HEK293 (cell line): ENCODE data around the gene PLK1.

Experiments
- CTCF ChIA-PET: fragments of 350-600 bp; formaldehyde crosslinking; extraction: SDS; loops from one replicate; lab custom pipeline; 2021; ENCODE audit warnings: antibody characterized with exemption; lab: Yijun Ruan, JAX
- POLR2A ChIA-PET: fragments of 300-600 bp; formaldehyde crosslinking; extraction: SDS; loops from one replicate; lab custom pipeline; 2020; ENCODE audit warnings: antibody characterized with exemption, inconsistent platforms; lab: Yijun Ruan, JAX
- H3K27ac ChIP-seq: fragments of 200-500 bp; sonication (Bioruptor generic); 2 replicates; pipeline ENCODE4 v1.5.1; 2014; ENCODE audit warnings: low read depth, low read length, control low read depth, inconsistent platforms; ENCODE audit errors: extremely low read depth
- H3K36me3 ChIP-seq, 2 experiments: fragments of 200-500 bp in 1 of 2; sonication (Bioruptor generic) in 1 of 2; 1 replicate in 1 of 2; 2 replicates in 1 of 2; pipeline ENCODE4 v1.5.1; 2014 to 2017; ENCODE audit warnings: inconsistent platforms in 2 of 2, low read length in 2 of 2; ENCODE audit not compliant: control insufficient read depth in 2 of 2, insufficient read depth in 1 of 2
- H3K4me1 ChIP-seq: fragments of 200-500 bp; sonication (Bioruptor generic); 2 replicates; pipeline ENCODE4 v1.5.1; 2014; ENCODE audit warnings: mild to moderate bottlenecking, low read length, inconsistent platforms; ENCODE audit not compliant: control insufficient read depth, insufficient read depth
- H3K4me3 ChIP-seq: 2 replicates; pipeline ENCODE4 v1.5.1; 2011; ENCODE audit warnings: low read depth, mild to moderate bottlenecking, control low read depth, low read length, moderate library complexity
- H3K9me3 ChIP-seq: fragments of 200-500 bp; sonication (Bioruptor generic); 2 replicates; pipeline ENCODE4 v1.5.1; 2014; ENCODE audit warnings: low read depth, low read length, inconsistent platforms; ENCODE audit not compliant: control insufficient read depth, insufficient read depth
- EGR2 ChIP-seq: fragments of 450-650 bp; formaldehyde crosslinking; IDR thresholded peaks from 2 replicates; pipeline ENCODE4 v1.5.1; 2016; ENCODE audit warnings: low read depth, missing biosample characterization, missing genetic modification characterization
- GLIS1 ChIP-seq: fragments of 450-650 bp; formaldehyde crosslinking; IDR thresholded peaks from 2 replicates; pipeline ENCODE4 v1.5.1; 2016; ENCODE audit warnings: missing biosample characterization, missing genetic modification characterization
- MZF1 ChIP-seq: fragments of 450-650 bp; formaldehyde crosslinking; IDR thresholded peaks from 2 replicates; pipeline ENCODE4 v1.5.1; 2017; ENCODE audit warnings: missing biosample characterization, missing genetic modification characterization, borderline replicate concordance
- PRDM1 ChIP-seq: fragments of 450-650 bp; formaldehyde crosslinking; IDR thresholded peaks from 2 replicates; pipeline ENCODE4; 2016; ENCODE audit warnings: missing biosample characterization, missing genetic modification characterization
- REPIN1 ChIP-seq: fragments of 450-650 bp; formaldehyde crosslinking; IDR thresholded peaks from 2 replicates; pipeline ENCODE4 v1.5.1; 2017; ENCODE audit warnings: missing biosample characterization, missing genetic modification characterization, low read depth
- YY1 ChIP-seq: fragments of 450-650 bp; formaldehyde crosslinking; IDR thresholded peaks from 2 replicates; pipeline ENCODE4 v1.5.1; 2018; ENCODE audit warnings: missing biosample characterization, missing genetic modification characterization
- ZFHX2 ChIP-seq: fragments of 450-650 bp; formaldehyde crosslinking; conservative IDR thresholded peaks from 2 replicates; pipeline ENCODE4 v1.5.1; 2016; ENCODE audit warnings: missing biosample characterization, missing genetic modification characterization
- ZIC2 ChIP-seq: fragments of 450-650 bp; formaldehyde crosslinking; IDR thresholded peaks from 2 replicates; pipeline ENCODE4 v1.5.1; 2016; ENCODE audit warnings: missing biosample characterization, missing genetic modification characterization
- ZNF221 ChIP-seq: fragments of 450-650 bp; formaldehyde crosslinking; IDR thresholded peaks from 2 replicates; pipeline ENCODE4 v1.5.1; 2017; ENCODE audit warnings: missing biosample characterization, missing genetic modification characterization, borderline replicate concordance
- ZNF23 ChIP-seq: fragments of 450-650 bp; formaldehyde crosslinking; IDR thresholded peaks from 2 replicates; pipeline ENCODE4 v1.5.1; 2016; ENCODE audit warnings: missing biosample characterization, missing genetic modification characterization, borderline replicate concordance
- ZNF266 ChIP-seq: fragments of 450-650 bp; formaldehyde crosslinking; IDR thresholded peaks from 2 replicates; pipeline ENCODE4 v1.5.1; 2016; ENCODE audit warnings: missing biosample characterization, missing genetic modification characterization, low read depth
- ZNF311 ChIP-seq: fragments of 450-650 bp; formaldehyde crosslinking; IDR thresholded peaks from 2 replicates; pipeline ENCODE4 v1.5.1; 2017; ENCODE audit warnings: missing biosample characterization, missing genetic modification characterization, borderline replicate concordance
- ZNF416 ChIP-seq: fragments of 450-650 bp; formaldehyde crosslinking; IDR thresholded peaks from 2 replicates; pipeline ENCODE4 v1.5.1; 2016; ENCODE audit warnings: missing biosample characterization, missing genetic modification characterization
- ZNF433 ChIP-seq: fragments of 450-650 bp; formaldehyde crosslinking; IDR thresholded peaks from 2 replicates; pipeline ENCODE4 v1.5.1; 2016; ENCODE audit warnings: missing biosample characterization, missing genetic modification characterization, low read depth
- ZNF501 ChIP-seq: fragments of 450-650 bp; formaldehyde crosslinking; IDR thresholded peaks from 2 replicates; pipeline ENCODE4 v1.5.1; 2016; ENCODE audit warnings: missing biosample characterization, missing genetic modification characterization
- ZNF529 ChIP-seq: fragments of 450-650 bp; formaldehyde crosslinking; IDR thresholded peaks from 2 replicates; pipeline ENCODE4 v1.5.1; 2017; ENCODE audit warnings: missing genetic modification characterization, missing biosample characterization; ENCODE audit not compliant: insufficient replicate concordance
- ZNF548 ChIP-seq: fragments of 450-650 bp; formaldehyde crosslinking; IDR thresholded peaks from 2 replicates; pipeline ENCODE4 v1.5.1; 2016; ENCODE audit warnings: missing biosample characterization, missing genetic modification characterization
- ZNF571 ChIP-seq: fragments of 450-650 bp; formaldehyde crosslinking; IDR thresholded peaks from 2 replicates; pipeline ENCODE4 v1.5.0; 2017; ENCODE audit warnings: missing biosample characterization, missing genetic modification characterization
- ZNF600 ChIP-seq: fragments of 450-650 bp; formaldehyde crosslinking; IDR thresholded peaks from 2 replicates; pipeline ENCODE4 v1.5.1; 2016; ENCODE audit warnings: missing biosample characterization, missing genetic modification characterization
- TF ChIP-seq, protein P1 (sequence below): fragments of 450-650 bp; formaldehyde crosslinking; IDR thresholded peaks from 2 replicates; pipeline ENCODE4 v1.5.1; 2017; ENCODE audit warnings: missing biosample characterization, missing genetic modification characterization
- TF ChIP-seq, protein P2 (sequence below): fragments of 450-650 bp; formaldehyde crosslinking; IDR thresholded peaks from 2 replicates; pipeline ENCODE4 v1.5.1; 2016; ENCODE audit warnings: missing biosample characterization, missing genetic modification characterization
- TF ChIP-seq, protein P3 (sequence below): fragments of 450-650 bp; formaldehyde crosslinking; IDR thresholded peaks from 2 replicates; pipeline ENCODE4 v1.5.1; 2016; ENCODE audit warnings: missing biosample characterization, missing genetic modification characterization
- TF ChIP-seq, protein P4 (sequence below): fragments of 450-650 bp; formaldehyde crosslinking; IDR thresholded peaks from 2 replicates; pipeline ENCODE4 v1.5.1; 2016; ENCODE audit warnings: missing biosample characterization, missing genetic modification characterization
- TF ChIP-seq, protein P5 (sequence below): fragments of 450-650 bp; formaldehyde crosslinking; conservative IDR thresholded peaks from 2 replicates; pipeline ENCODE4 v1.5.1; 2016; ENCODE audit warnings: low read depth, missing biosample characterization, missing genetic modification characterization

Gene PLK1

DNA sequence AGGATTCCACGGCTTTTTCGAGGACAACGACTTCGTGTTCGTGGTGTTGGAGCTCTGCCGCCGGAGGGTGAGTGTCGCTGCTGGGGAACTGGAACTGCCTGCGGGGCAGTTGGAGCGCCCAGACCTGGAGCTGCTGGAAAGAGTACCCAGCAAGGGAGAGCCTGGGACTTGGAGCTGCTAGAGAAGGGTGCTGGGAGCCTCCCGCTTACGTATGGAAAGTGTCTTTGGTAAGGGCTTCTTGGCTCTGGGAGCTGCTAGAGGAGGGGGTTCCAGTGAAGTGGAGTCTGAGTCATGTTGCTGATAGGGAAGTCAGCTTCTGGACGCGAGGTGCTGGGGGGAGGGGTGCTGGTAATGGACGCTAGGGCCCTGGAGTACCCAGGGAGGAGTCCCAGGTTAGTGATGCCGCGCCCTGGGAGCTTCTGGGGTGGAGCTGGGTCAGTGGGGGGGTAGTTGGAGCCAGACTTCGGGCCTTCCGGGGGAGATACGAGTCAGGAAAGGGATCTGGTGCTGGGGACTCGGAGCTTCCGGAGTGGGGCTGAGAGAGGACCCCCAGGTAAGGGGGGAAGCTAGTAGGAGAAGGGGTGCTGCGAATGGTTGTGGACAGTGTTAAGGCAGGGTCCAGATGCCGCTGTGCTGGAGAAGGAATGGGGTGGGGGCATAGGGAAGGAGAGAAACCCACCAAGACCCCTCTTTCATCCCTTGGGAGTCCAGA is 741 bp downstream of the PLK1 start (continued):
- TF ChIP-seq, protein P1, sequence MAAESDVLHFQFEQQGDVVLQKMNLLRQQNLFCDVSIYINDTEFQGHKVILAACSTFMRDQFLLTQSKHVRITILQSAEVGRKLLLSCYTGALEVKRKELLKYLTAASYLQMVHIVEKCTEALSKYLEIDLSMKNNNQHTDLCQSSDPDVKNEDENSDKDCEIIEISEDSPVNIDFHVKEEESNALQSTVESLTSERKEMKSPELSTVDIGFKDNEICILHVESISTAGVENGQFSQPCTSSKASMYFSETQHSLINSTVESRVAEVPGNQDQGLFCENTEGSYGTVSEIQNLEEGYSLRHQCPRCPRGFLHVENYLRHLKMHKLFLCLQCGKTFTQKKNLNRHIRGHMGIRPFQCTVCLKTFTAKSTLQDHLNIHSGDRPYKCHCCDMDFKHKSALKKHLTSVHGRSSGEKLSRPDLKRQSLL (tag by site-specific recombination) = peak; percentile 83; the same call in 1 of the 2 replicates
- TF ChIP-seq PRDM1 (tag by site-specific recombination) = no peak
- no peak for TF ChIP-seq REPIN1 (tag by site-specific recombination)
- TF ChIP-seq ZNF548 (tag by site-specific recombination) = no peak
- TF ChIP-seq ZNF501 (tag by site-specific recombination) = no peak
- TF ChIP-seq ZNF221 = no peak
- no peak for TF ChIP-seq YY1 (tag by site-specific recombination)
- TF ChIP-seq, protein P2, sequence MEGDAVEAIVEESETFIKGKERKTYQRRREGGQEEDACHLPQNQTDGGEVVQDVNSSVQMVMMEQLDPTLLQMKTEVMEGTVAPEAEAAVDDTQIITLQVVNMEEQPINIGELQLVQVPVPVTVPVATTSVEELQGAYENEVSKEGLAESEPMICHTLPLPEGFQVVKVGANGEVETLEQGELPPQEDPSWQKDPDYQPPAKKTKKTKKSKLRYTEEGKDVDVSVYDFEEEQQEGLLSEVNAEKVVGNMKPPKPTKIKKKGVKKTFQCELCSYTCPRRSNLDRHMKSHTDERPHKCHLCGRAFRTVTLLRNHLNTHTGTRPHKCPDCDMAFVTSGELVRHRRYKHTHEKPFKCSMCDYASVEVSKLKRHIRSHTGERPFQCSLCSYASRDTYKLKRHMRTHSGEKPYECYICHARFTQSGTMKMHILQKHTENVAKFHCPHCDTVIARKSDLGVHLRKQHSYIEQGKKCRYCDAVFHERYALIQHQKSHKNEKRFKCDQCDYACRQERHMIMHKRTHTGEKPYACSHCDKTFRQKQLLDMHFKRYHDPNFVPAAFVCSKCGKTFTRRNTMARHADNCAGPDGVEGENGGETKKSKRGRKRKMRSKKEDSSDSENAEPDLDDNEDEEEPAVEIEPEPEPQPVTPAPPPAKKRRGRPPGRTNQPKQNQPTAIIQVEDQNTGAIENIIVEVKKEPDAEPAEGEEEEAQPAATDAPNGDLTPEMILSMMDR (tag by site-specific recombination) = no peak
- no peak for TF ChIP-seq ZNF529 (tag by site-specific recombination)
- TF ChIP-seq, all 188 proteins: peak for 22

DNA sequence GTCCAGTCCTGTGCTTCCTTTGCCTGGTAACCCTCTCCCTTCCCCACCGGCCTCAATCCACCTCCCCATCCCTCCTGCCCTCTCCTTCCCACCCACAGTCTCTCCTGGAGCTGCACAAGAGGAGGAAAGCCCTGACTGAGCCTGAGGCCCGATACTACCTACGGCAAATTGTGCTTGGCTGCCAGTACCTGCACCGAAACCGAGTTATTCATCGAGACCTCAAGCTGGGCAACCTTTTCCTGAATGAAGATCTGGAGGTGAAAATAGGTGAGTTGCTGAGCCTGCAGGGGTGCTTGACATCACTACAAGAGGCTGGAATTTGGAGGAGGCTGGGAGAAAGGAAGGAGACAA is 1.3 kb downstream of the PLK1 start:
- H3K27ac ChIP-seq = no peak overlapping the region; the same call in 1 of the 2 replicates
- H3K36me3 ChIP-seq = peaks cover 28 to 57% of the 10 kb centered on the region in 2 experiments
- POLR2A ChIA-PET = interaction anchor here (0.9 to 4.5 kb wide), 7 partner anchors 10 to 115 kb away, joined by 3 to 33 read pairs (median 6); no protein-coding TSS in a partner anchor
- H3K4me1 ChIP-seq = peaks cover 9% of the 10 kb centered on the region
- H3K4me3 ChIP-seq = peak overlapping the region; percentile 87
- CTCF ChIA-PET = interaction anchor here (0.7 to 4.3 kb wide), 3 partner anchors 10 to 820 kb away, joined by 4 to 14 read pairs (median 5); no protein-coding TSS in a partner anchor
- no peaks in the 10 kb centered on the region for H3K9me3 ChIP-seq
- TF ChIP-seq, protein P3, sequence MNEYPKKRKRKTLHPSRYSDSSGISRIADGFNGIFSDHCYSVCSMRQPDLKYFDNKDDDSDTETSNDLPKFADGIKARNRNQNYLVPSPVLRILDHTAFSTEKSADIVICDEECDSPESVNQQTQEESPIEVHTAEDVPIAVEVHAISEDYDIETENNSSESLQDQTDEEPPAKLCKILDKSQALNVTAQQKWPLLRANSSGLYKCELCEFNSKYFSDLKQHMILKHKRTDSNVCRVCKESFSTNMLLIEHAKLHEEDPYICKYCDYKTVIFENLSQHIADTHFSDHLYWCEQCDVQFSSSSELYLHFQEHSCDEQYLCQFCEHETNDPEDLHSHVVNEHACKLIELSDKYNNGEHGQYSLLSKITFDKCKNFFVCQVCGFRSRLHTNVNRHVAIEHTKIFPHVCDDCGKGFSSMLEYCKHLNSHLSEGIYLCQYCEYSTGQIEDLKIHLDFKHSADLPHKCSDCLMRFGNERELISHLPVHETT (tag by site-specific recombination) = no peak
- TF ChIP-seq GLIS1 (tag by site-specific recombination) (peak; percentile 24; the same call in 1 of the 2 replicates), ZFHX2 (peak; percentile 41; the same call in 1 of the 2 replicates), ZIC2 (tag by site-specific recombination) (peak; percentile 41), ZNF266 (tag by site-specific recombination) (no peak), ZNF600 (peak; percentile 20; the same call in 1 of the 2 replicates), PRDM1 (tag by site-specific recombination) (peak; percentile 22; the same call in 1 of the 2 replicates), EGR2 (tag by site-specific recombination) (peak; percentile 45; the same call in 1 of the 2 replicates)

DNA sequence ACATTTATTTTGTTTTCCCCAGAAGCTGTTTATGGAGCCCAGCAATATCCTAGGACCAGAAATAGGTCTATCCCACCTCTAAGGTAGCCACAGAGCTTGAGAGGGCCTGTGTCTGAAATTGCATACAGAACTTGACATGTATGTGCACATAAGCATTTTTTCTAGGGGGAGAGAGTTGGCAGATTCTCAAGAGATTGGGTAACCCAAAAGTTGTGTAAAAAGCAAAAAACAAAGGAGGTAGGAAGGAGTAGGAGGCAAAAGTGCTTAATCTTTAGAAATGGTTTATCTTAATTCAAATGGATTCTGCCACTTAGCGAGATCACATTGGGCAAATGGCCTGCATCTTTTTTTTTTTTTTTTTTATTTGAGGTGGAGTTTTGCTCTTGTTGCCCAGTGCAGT is 3.5 kb downstream of the PLK1 start:
- H3K27ac ChIP-seq = no peak overlapping the region
- CTCF ChIA-PET = no interaction called here
- peaks cover 9% of the 10 kb centered on the region for H3K4me1 ChIP-seq
- H3K36me3 ChIP-seq = peaks cover 50 to 70% of the 10 kb centered on the region in 2 experiments
- no peaks in the 10 kb centered on the region for H3K9me3 ChIP-seq
- H3K4me3 ChIP-seq = no peak overlapping the region
- POLR2A ChIA-PET = interaction anchor here (4.5 kb wide), 1 partner anchor 8 kb away, joined by 33 read pairs; no protein-coding TSS in a partner anchor
- TF ChIP-seq ZNF23 (no peak), MZF1 (tag by site-specific recombination) (no peak), ZNF571 (tag by site-specific recombination) (no peak), ZNF311 (tag by site-specific recombination) (no peak), ZNF416 (tag by site-specific recombination) (no peak), ZNF433 (tag by site-specific recombination) (no peak)
- TF ChIP-seq, protein P4, sequence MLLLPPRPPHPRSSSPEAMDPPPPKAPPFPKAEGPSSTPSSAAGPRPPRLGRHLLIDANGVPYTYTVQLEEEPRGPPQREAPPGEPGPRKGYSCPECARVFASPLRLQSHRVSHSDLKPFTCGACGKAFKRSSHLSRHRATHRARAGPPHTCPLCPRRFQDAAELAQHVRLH (tag by site-specific recombination) = no peak
- TF ChIP-seq, protein P5, sequence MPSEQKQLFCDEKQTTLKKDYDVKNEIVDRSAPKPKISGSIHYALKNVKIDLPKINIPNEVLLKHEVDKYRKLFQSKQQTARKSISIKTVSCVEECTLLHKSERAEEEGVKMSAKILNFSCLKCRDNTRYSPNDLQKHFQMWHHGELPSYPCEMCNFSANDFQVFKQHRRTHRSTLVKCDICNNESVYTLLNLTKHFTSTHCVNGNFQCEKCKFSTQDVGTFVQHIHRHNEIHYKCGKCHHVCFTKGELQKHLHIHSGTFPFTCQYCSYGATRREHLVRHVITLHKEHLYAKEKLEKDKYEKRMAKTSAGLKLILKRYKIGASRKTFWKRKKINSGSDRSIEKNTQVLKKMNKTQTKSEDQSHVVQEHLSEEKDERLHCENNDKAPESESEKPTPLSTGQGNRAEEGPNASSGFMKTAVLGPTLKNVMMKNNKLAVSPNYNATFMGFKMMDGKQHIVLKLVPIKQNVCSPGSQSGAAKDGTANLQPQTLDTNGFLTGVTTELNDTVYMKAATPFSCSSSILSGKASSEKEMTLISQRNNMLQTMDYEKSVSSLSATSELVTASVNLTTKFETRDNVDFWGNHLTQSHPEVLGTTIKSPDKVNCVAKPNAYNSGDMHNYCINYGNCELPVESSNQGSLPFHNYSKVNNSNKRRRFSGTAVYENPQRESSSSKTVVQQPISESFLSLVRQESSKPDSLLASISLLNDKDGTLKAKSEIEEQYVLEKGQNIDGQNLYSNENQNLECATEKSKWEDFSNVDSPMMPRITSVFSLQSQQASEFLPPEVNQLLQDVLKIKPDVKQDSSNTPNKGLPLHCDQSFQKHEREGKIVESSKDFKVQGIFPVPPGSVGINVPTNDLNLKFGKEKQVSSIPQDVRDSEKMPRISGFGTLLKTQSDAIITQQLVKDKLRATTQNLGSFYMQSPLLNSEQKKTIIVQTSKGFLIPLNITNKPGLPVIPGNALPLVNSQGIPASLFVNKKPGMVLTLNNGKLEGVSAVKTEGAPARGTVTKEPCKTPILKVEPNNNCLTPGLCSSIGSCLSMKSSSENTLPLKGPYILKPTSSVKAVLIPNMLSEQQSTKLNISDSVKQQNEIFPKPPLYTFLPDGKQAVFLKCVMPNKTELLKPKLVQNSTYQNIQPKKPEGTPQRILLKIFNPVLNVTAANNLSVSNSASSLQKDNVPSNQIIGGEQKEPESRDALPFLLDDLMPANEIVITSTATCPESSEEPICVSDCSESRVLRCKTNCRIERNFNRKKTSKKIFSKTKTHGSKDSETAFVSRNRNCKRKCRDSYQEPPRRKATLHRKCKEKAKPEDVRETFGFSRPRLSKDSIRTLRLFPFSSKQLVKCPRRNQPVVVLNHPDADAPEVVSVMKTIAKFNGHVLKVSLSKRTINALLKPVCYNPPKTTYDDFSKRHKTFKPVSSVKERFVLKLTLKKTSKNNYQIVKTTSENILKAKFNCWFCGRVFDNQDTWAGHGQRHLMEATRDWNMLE (tag by site-specific recombination) = no peak
